Endothelial cell (in vitro differentiated cells): Measurements from ENCODE around the gene LAMB3. TPM values are rescaled to one million over a fixed set of nuclear protein-coding genes. Genes with fewer than 3 reads are reported as not detected.

Source experiments
- DNase-seq: peaks from one replicate; pipeline ENCODE4 v3.0.0; 2021; ENCODE audit warnings: low spot score
- H3K27ac Mint-ChIP-seq: one replicate; pipeline ENCODE4 v1.8.0; 2021; ENCODE audit warnings: mixed read lengths, inconsistent platforms; ENCODE audit not compliant: unreplicated experiment
- H3K27me3 Mint-ChIP-seq: one replicate; pipeline ENCODE4 v1.8.0; 2021; ENCODE audit warnings: mild to moderate bottlenecking, moderate library complexity, mixed read lengths, inconsistent platforms; ENCODE audit not compliant: unreplicated experiment
- H3K36me3 Mint-ChIP-seq: one replicate; pipeline ENCODE4 v1.8.0; 2021; ENCODE audit warnings: mild to moderate bottlenecking, low read depth, mixed read lengths, inconsistent platforms; ENCODE audit not compliant: unreplicated experiment
- H3K4me1 Mint-ChIP-seq: one replicate; pipeline ENCODE4 v1.8.0; 2021; ENCODE audit warnings: mild to moderate bottlenecking, mixed read lengths, inconsistent platforms; ENCODE audit not compliant: unreplicated experiment
- H3K4me3 Mint-ChIP-seq: one replicate; pipeline ENCODE4 v1.8.0; 2021; ENCODE audit warnings: mild to moderate bottlenecking, mixed read lengths, inconsistent platforms; ENCODE audit not compliant: unreplicated experiment
- H3K9me3 Mint-ChIP-seq: one replicate; pipeline ENCODE4 v1.8.0; 2021; ENCODE audit warnings: mixed read lengths, inconsistent platforms; ENCODE audit not compliant: unreplicated experiment
- CTCF ChIP-seq: fragments of 200-600 bp; sonication (generic); IDR thresholded peaks from one replicate; pipeline ENCODE4 v1.5.0; 2021; ENCODE audit warnings: antibody characterized with exemption; ENCODE audit not compliant: unreplicated experiment
- total RNA-seq: library from RNA; stranded (reverse); fragmentation: NEBNext Ultra II Directional; extraction: Animal tissue kit (Norgen Biotek cat#: 25700); gene quantifications from one replicate; pipeline ENCODE4 v1.2.1, GENCODE V29; 2021; ENCODE audit not compliant: unreplicated experiment

LAMB3 gene
- total RNA-seq, 1 donor from 2014 or later: 0.21 TPM

DNA sequence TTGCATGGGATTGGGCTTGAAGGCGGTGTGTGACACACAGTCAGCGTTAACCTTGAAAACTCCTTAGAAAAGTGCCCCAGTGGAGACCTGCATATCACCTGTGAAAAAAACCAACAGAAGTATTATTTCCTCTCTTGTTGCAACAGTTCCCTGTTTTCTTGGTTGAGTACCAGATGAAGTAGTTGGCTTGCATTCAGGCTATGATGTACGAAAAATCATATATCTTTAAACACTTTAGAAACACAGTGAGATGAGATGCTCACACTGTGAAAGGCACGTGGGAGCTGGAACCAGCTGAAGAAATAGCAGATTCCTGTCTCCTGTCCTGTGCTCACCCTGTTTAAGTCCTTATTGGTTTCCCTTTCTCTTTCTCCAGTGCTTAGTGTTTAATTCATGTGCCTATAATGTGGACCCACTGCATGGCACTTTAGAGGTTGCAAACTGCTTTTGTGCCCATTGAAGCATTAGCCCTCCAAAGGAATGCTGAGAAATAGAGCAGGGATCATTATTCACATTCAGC lies 65.9 kb downstream of the LAMB3 start:
- Mint-ChIP-seq H3K36me3 (no peaks in the 10 kb centered on the region), H3K27me3 (peaks cover 2% of the 10 kb centered on the region), H3K4me3 (no peak overlapping the region), H3K9me3 (no peaks in the 10 kb centered on the region), H3K27ac (no peak overlapping the region), H3K4me1 (no peaks in the 10 kb centered on the region)
- no peak for TF ChIP-seq CTCF
- DNase-seq: no peak

GRCh38 chr1:209585672-209586071 lies 66.6 kb downstream of the LAMB3 start:
- Mint-ChIP-seq H3K27me3 (peaks cover 2% of the 10 kb centered on the region), H3K4me1 (no peaks in the 10 kb centered on the region), H3K9me3 (no peaks in the 10 kb centered on the region), H3K4me3 (no peak overlapping the region), H3K36me3 (no peaks in the 10 kb centered on the region), H3K27ac (no peak overlapping the region)
- TF ChIP-seq CTCF: no peak
- DNase-seq: peak; percentile 45

GRCh38 chr1:209585197-209585596 lies 67.0 kb downstream of the LAMB3 start:
- no peak overlapping the region for H3K4me3 Mint-ChIP-seq
- no peaks in the 10 kb centered on the region for H3K36me3 Mint-ChIP-seq
- DNase-seq: no peak
- TF ChIP-seq CTCF: no peak
- H3K9me3 Mint-ChIP-seq: no peaks in the 10 kb centered on the region
- H3K4me1 Mint-ChIP-seq: no peaks in the 10 kb centered on the region
- H3K27ac Mint-ChIP-seq: no peak overlapping the region
- H3K27me3 Mint-ChIP-seq: peaks cover 2% of the 10 kb centered on the region

DNA sequence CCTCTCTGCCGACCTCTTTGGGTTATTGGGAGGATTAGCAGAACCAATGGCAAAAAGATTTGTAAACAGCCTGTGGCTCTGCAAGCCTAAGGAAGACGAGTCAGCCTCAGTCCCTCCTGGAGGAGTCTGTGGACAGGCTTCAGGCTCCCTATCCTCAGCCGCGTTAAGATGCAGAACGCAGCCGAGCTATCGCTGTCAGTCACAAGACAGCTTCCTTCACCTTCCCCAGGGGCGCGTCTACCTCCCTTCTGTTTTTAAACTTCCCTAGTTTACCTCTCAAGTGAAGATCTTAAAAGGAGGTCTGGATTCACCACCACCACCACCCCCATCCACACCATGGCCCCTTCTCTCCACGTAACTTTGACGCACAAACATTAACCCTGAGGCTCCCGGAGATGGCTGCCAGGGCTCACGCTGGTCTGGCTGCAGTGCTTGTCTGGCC lies 68.0 kb downstream of the LAMB3 start:
- no peak for TF ChIP-seq CTCF
- peaks cover 2% of the 10 kb centered on the region for H3K27me3 Mint-ChIP-seq
- H3K36me3 Mint-ChIP-seq: no peaks in the 10 kb centered on the region
- no peak overlapping the region for H3K27ac Mint-ChIP-seq
- H3K9me3 Mint-ChIP-seq: no peaks in the 10 kb centered on the region
- H3K4me3 Mint-ChIP-seq: no peak overlapping the region
- no peaks in the 10 kb centered on the region for H3K4me1 Mint-ChIP-seq
- DNase-seq: no peak

DNA sequence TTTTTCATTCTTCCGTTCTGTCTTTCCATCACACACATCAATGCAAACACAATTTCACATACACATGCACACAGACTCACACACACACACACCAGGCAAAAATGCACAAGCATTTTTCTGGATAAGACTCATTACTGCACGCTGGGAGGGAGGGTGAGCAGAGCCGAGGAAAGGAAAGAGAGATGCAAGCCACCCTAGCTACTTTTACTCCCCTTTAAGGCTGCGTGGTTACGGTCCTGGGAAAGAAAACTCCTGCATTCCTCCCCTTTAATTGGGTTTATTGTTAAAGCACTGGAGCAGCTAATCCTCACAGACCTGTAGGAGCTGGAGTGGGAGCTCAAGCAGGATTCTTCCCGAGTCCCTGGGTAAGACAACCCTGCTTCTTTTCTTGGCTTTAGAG lies 68.8 kb downstream of the LAMB3 start, which contains the start of gene CAMK1G:
TSS of gene CAMK1G (plus strand) at position 307 of the 400 bp plus-strand sequence. CDS start 11,270 bp downstream, outside the sequence.
- no peak for TF ChIP-seq CTCF
- no peak within 1 kb of the TSS for H3K4me3 Mint-ChIP-seq
- H3K27me3 Mint-ChIP-seq: peaks cover 2% of the 10 kb centered on the region
- DNase-seq: peak; percentile 33
- H3K4me1 Mint-ChIP-seq: no peaks in the 10 kb centered on the region
- H3K36me3 Mint-ChIP-seq: no peaks in the 10 kb centered on the region
- no peaks in the 10 kb centered on the region for H3K9me3 Mint-ChIP-seq
- no peak within 1 kb of the TSS for H3K27ac Mint-ChIP-seq
